Measurements from ENCODE around the gene GPRIN3.
A peak's percentile ranks its signal among the peaks of the same experiment; 100 is the strongest.

GPRIN3 gene

GRCh38 chr4:89288430-89288829, 19.2 kb downstream of the GPRIN3 start:
- DNase-seq: no peak

GRCh38 chr4:89287945-89288344, 19.7 kb downstream of the GPRIN3 start:
- DNase-seq: no peak

GRCh38 chr4:89285745-89286144, 21.9 kb downstream of the GPRIN3 start:
- DNase-seq: no peak

- DNase-seq: no peak
These were observed 22.8 kb downstream of the GPRIN3 start for GRCh38 chr4:89284828-89285227.

GRCh38 chr4:89284020-89284424, 23.6 kb downstream of the GPRIN3 start:
- no peak for DNase-seq

- peak; percentile 4 for DNase-seq
These were observed 24.2 kb downstream of the GPRIN3 start for GRCh38 chr4:89283226-89284009.

GRCh38 chr4:89279385-89279784, 28.2 kb downstream of the GPRIN3 start:
- DNase-seq: no peak

- DNase-seq: no peak
These were observed 30.2 kb downstream of the GPRIN3 start for GRCh38 chr4:89277412-89277811.

- DNase-seq: no peak
These were observed 31.3 kb downstream of the GPRIN3 start for GRCh38 chr4:89276296-89276695.

GRCh38 chr4:89275587-89275986, 32.0 kb downstream of the GPRIN3 start:
- DNase-seq: no peak

- DNase-seq: no peak
These were observed 33.9 kb downstream of the GPRIN3 start for GRCh38 chr4:89273741-89274141.

- no peak for DNase-seq
These were observed 36.8 kb downstream of the GPRIN3 start for GRCh38 chr4:89270792-89271191.

GRCh38 chr4:89269121-89269666, 38.4 kb downstream of the GPRIN3 start:
- DNase-seq: no peak

- DNase-seq: no peak
These were observed 38.9 kb downstream of the GPRIN3 start for GRCh38 chr4:89268679-89269078.

- no peak for DNase-seq
These were observed 39.8 kb downstream of the GPRIN3 start for GRCh38 chr4:89267846-89268245.

- no peak for DNase-seq
These were observed 40.2 kb downstream of the GPRIN3 start for GRCh38 chr4:89267392-89267791.

- no peak for DNase-seq
These were observed 41.5 kb downstream of the GPRIN3 start for GRCh38 chr4:89266128-89266527.

GRCh38 chr4:89263265-89263664, 44.3 kb downstream of the GPRIN3 start:
- DNase-seq: no peak

GRCh38 chr4:89259301-89260028, 48.1 kb downstream of the GPRIN3 start:
- DNase-seq: no peak

- no peak for DNase-seq
These were observed 49.1 kb downstream of the GPRIN3 start for GRCh38 chr4:89258506-89258905.

- no peak for DNase-seq
These were observed 50.2 kb downstream of the GPRIN3 start for GRCh38 chr4:89257376-89257775.

GRCh38 chr4:89256203-89256800, 51.3 kb downstream of the GPRIN3 start:
- no peak for DNase-seq

- DNase-seq: peak; percentile 8
These were observed 52.8 kb downstream of the GPRIN3 start for GRCh38 chr4:89254847-89255246.

Data from fibroblast of skin of abdomen (primary cell).